GM21367 (cell line): ENCODE data around the gene IL3RA.
"Not testable (repeated sequence)": the region's sequence is repeated elsewhere in the genome, so short reads cannot be mapped to it uniquely, and the experiment has no call there.

ENCODE experiments used
- ATAC-seq: cut with Tn5 transposase; IDR thresholded peaks from one replicate; pipeline ENCODE4 v1.9.1; 2021; ENCODE audit not compliant: unreplicated experiment

The IL3RA gene

DNA sequence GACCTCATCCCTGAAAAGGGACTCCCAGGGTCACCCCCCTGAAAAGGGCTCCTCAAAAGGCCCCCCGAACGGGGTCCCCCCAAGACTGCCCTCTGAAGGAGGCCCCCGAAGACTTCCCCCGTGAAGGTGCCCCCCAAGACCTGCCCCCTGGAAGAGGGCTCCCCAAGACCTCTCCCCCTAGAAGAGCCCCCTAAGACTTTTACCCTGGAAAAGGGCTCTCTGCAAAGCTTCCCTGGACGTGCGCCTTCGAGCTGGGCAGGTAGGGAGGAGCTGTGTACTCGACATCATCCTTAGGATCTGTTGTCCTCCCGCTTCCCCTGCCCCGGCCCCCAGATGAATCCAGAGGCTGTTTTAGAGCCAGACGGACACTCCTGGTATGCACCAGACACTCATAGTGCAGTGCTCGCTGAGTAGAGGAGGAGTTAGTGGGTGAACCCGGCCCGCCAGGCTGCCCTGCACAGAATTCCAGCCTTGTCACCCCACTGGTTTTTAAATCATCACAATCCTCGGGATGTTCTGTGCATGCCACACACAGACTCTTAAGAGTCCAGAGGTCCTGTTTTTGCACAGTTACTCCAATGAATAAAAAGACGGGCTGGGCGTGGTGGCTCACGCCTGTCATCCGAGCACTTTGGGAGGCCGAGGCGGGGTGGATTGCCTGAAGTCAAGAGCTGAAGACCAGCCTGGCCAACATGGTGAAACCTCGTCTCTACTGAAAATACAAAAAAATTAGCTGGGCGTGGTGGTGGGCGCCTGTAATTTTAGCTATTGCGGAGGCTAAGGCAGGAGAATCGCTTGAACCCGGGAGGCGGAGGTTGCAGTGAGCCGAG, 61.1 kb downstream of the IL3RA start:
- ATAC-seq = no peak

DNA sequence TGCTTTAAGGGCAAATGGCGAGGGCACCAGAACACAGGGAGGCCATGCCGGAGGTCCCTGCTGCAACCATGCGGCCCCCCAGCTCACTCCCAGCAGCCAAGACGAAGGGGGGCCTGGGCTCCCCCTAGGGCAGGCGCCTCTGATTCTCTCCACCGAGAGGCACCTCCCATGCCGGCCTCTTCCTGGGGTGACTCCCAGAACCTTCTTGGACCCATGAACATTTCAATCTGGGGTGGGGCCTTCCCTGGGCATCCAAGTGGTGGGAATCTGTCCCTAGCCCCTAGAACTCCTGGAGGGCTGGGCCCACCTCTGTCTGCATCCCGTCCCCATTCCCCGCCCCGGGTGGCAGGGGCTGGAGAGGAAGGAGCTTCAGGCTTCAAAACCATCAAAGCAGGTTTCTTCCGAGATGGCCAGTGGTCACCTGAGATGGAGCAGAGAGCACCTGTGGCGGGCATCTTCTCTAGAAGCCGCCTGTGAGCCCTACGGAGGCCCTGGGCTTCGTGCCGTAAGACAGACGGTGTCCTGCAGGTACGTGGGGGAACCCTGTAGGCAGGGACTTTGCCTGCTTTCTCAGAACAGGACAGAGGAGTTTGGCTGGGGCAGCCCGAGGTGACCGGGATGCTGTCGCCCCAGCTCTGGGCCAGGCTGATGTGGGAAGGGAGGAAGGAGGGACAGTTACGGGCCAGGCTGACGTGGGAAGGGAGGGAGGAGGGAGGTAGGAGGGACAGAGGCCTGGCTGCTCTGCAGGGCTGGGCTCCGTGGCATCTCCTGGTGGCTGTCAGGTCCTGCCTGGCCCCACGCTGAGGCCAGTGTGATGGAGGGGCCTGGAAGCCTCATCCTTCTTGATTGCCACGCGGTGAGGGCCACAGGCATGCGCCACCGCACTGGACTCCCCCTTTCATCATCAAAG, 62.1 kb downstream of the IL3RA start:
- no peak for ATAC-seq

DNA sequence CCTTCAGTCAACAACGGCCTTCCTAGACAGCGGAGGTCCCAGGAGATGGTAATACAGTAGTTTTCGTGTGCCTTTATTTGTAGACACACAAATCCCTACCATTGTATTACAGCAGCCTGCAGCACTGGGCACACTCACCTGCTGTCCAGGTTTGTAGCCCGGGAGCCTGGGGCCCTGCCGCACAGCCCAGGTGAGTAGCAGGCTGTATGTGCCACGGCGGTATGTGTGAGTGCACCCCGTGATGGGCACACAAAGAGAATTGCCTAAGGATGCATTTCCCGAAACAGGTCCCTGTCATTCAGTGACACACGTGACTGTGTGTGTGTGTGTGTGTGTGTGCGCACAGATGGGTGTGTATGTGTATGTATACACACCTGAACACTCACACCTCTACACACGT, 63.5 kb downstream of the IL3RA start:
- ATAC-seq = no peak

- no peak for ATAC-seq
Measured at GRCh38 chrX:1400742-1401471, 64.3 kb downstream of the IL3RA start.

DNA sequence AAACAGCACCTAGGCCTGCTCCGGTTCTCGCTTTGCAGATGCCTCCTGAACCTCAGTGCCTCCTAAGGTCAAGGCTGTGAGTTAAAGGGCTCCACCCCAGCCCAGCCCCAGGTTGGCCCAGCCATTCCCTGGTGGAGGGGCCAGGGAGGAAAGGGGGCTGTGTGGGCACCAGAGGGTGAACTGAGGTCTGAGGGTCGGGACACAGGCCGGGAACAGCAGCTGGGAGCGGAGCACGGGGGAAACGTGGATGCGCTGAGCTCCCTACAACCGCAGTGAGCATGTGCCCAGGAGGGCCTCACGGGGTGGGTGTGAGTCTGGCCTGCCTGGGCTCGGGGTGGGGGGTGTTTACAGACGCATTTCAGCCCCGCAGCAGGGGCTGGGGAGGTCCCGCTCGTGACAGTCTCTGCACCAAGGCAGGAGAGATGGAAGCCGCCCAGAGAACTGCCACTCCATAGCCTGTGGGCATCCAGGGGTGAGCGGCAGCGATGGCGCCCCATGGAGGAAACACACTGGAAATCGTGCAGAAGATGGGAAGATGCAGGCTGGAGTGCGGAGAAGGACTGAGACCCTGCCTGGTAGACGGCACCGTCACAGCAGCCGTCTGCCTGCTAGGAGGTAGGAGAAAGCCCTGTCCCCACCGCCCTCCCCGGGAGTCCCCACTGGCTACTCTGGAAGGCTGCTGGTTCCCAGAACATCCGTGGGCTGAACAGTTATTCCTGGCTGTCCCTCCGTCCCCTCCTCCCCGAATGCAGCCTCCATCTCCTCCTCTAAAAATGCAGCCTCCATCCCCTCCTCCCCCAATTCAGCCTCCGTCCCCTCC, 65.2 kb downstream of the IL3RA start:
- no peak for ATAC-seq

GRCh38 chrX:1403228-1403627, 66.6 kb downstream of the IL3RA start:
- ATAC-seq = no peak

GRCh38 chrX:1403867-1404266, 67.3 kb downstream of the IL3RA start:
- not testable (repeated sequence) for ATAC-seq

GRCh38 chrX:1405769-1406168, 69.2 kb downstream of the IL3RA start:
- ATAC-seq = not testable (repeated sequence)

GRCh38 chrX:1407035-1407434, 70.5 kb downstream of the IL3RA start:
- no peak for ATAC-seq

DNA sequence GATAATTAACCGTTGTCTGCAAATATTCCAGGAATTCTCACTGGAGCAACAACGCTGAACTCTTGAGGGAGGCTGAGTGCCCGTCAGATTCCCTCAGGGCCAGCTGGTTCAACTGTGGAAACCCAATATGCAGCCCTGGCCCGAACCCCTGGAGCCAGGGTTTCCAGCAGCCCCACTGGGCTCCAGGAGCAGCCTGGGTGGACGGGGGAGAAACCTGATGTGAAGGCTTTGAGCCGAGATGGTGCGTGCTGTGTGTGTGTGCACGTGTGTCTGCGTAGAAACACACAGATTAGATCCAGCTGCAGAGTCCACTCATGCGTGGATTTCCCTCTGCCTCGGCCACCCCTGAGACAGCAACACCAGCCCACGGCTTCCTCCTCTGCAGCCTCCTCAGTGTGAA, 74.7 kb downstream of the IL3RA start:
- ATAC-seq = no peak

- ATAC-seq = no peak
Measured at GRCh38 chrX:1412551-1413161, 76.1 kb downstream of the IL3RA start.

GRCh38 chrX:1416327-1416784, 79.8 kb downstream of the IL3RA start:
- no peak for ATAC-seq

GRCh38 chrX:1416965-1417760, 80.6 kb downstream of the IL3RA start:
- ATAC-seq = no peak

DNA sequence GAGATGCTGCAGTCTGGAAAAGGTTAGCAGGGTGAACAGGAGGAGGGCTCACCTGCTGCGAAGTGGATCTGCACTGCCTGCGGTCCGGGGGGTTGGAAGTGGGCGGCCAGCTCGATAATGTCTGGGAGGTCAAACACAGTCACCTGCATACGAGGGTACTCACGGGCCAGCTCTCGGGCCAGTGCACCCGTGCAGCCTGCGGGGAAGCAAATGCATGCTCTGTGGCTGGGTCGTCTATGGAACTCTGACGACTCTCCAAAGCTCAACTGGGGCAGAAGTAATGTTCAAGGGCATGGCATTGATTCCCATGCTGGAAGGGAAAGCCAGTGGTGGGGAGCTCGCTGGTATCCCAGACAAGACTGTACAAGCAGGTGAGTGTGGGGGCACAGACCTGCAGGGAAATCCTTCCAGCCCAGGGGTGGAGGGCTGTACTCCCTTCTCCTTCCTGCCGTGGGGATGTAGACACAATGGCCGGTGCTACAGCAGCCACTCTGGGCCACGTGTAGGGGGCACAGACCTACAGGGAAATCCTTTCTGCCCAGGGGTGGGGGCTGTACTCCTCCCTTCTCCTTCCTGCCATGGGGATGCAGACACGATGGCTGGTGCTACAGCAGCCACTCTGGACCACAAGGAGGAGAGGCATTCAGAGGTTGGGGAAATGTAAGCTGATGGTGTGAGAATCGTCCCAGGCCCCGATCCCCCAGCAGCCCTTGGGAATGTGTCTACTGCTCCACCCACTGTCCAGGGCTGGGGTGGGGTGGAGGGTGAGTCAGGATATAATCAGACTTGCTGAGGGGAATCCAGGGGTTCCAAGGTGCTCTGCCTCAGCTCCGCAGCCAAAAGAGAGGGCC, 81.6 kb downstream of the IL3RA start:
- ATAC-seq = no peak

DNA sequence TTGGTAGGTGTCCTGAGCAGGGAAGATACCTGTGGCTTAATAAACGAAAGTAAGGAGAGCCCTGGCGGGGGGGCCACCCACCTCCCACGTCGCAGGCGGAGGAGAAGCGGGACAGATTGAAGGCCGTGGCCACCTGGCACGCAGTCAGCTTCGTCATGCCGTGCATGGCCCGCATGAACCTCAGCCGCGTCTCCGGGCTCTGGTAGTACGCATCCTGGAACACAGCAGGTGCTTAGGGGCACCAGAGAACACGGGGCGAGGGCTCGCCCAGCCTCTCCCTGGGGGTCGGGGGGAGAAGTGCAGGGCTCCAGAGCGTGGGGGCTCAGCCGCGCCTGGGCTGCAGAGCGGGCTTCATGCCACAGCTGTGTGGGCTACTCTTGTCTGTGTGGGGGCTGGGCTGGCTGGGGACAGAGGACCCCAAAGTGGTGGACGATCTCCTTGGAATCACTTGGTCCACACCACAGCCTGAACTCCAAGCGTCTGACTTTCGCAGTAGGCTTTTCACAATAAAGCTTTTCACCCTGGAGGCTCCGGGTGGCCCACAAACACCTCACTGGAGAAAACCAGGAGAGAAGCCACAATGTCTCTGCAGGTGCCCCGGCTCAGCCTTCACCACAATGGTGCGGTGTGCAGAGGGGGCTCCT, 82.4 kb downstream of the IL3RA start:
- ATAC-seq = no peak

DNA sequence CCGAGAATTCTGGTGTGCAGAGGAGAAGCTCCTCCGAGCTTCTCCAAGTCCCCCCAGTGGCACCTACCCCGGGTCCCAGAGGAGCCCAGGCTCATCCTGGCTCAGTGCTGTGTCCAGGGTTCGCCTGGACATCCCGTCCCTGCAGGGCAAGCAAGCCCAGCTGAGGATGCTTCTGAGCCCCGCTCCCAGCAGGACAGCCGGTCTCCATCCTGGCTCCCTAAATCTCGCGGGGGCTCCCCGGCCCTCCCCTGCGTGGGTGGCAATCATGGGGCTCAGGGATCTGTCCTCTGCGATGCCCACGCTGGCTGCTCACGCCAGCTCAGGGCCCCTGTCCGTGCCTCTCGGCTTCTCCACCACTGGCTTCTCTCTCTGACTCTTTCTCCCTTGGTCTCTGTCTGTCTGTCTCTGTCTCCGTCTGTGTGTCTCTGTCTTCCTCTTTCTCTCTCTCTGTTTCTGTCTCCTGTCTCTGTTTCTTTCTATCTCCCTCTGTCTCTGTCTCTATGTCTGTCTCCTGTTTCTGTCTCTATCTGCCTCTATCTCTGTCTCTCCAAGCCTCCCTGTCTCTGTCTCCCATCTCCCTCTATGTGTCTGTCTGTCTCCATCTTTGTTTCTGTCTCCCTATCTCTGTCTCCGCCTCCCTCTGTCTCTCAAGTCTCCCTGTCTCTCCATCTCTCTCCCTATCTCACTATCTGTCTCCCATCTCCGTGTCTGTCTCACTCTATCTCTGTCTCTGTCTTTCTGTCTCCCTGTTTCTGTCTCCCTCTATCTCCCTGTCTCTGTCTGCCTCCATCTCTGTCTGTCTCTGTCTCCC, 83.2 kb downstream of the IL3RA start:
- ATAC-seq = no peak

DNA sequence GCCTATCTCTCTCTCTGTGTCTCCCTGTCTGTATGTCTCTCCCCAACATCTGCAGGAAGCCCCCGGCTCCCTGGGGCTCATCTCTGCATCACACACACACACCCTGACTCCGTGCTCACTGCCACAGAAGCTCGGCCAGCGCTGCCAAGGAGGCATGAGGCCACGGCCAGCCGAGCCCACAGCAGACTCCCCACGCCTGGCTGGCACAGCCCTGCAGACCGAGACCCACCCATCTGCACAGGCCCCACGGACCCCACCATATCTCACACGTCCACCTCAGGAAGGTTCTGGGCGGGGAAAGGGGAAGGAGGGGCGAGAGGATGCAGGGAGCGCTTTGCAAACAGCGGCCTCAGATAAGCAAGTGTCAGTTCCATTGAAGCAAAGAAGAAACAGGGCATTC, 83.8 kb downstream of the IL3RA start:
- ATAC-seq = no peak
